HG02970 (cell line): Measurements from ENCODE around the gene WDR31.
"Not testable (repeated sequence)": the region's sequence is repeated elsewhere in the genome, so short reads cannot be mapped to it uniquely, and the experiment has no call there.

Experiments used
- ATAC-seq: cut with Tn5 transposase; IDR thresholded peaks from one replicate; pipeline ENCODE4 v1.9.1; 2021; ENCODE audit warnings: mild to moderate bottlenecking, moderate library complexity, moderate number of reproducible peaks; ENCODE audit not compliant: unreplicated experiment, low FRiP score

WDR31 gene

GRCh38 chr9:113340011-113340699, at the start of gene WDR31:
WDR31 (minus strand) TSS chr9:113340275; CDS start chr9:113332022, 8,253 bp downstream.
- ATAC-seq, result peak; percentile 92

GRCh38 chr9:113389451-113389850, 49.4 kb upstream of the WDR31 start:
- ATAC-seq, result no peak

DNA sequence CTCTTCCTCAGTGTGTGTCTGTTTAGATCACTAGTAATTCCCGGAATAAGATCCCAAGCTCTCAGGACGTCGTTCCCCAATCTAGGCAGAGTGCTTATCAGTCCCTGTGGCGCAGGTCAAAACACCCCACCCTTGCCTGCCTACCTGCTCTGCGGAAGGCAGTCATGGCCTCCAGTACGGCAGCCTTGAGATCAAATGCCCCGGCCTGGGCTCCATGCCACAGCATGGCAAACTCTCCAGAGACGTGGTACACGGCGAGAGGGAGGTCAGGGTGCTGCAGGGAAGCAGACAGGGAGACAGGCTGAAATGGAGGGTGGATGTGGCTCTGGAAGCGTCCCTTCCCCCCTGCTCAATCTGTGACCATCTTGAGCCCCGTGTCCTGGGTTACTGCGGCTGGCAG, 48.8 kb upstream of the WDR31 start:
- ATAC-seq, result no peak

DNA sequence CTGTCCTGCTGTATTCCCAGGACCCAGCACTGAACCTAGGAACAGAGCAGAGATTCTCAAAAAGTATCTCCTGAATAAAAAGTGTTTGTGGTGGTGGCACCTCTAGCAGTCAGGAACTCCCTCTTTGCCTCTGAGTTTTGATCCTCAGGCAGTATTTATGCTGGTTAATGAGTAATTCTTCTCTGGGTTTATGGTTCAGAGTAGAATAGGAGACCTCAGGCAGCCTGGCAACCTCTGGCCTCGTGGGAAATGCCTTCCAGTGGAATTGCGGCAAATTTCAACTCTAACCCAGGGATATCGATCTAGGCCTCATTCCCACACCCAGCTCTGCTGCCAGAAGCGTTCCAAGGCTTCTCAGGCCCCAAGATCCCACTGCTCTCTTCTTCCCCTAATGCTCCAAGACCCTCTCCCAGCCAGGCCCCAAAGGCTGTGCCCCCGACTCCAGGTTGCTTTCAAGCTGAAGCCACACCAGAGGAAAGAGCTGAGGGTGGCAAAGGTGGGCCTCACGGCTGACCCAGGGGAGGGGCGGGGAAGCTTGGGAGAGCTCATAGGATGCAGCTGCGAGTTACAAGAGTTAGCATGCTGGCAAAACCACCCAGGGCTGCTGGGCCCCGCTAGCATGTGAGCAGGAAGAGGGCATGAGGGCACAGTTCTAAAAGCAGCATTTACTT, 47.6 kb upstream of the WDR31 start:
- ATAC-seq, result no peak

GRCh38 chr9:113386571-113387393, 46.7 kb upstream of the WDR31 start:
- no peak for ATAC-seq

GRCh38 chr9:113381909-113382411, 41.9 kb upstream of the WDR31 start:
- ATAC-seq, result no peak

- ATAC-seq, result not testable (repeated sequence)
These were observed 41.4 kb upstream of the WDR31 start for GRCh38 chr9:113381441-113381840.

DNA sequence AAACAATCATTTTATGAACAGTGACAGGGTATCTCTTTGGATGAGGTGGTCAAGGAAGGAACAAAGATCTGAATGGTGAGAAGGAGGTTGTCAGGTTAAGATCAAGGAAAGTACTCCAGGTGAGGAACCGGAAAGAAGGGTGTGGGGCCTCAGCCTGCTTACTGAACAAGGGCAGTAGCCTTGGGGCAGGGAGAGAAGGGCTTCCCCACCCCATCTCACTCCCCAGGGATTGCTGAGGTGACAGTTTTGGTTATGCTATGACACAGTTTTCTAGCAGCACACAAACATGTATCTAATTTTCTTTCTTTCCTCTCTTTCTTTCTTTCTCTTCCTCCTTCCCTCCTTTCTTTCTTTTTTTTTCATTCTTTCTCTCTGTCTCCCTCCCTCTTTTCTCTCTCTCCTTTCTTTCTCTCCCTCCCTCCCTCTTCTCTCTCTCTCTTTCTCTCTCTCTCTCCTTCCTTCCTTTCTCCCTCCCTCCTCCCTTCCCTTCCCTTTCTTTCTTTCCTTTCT, 40.8 kb upstream of the WDR31 start:
- ATAC-seq, result no peak

GRCh38 chr9:113379829-113380210, 39.7 kb upstream of the WDR31 start:
- not testable (repeated sequence) for ATAC-seq

DNA sequence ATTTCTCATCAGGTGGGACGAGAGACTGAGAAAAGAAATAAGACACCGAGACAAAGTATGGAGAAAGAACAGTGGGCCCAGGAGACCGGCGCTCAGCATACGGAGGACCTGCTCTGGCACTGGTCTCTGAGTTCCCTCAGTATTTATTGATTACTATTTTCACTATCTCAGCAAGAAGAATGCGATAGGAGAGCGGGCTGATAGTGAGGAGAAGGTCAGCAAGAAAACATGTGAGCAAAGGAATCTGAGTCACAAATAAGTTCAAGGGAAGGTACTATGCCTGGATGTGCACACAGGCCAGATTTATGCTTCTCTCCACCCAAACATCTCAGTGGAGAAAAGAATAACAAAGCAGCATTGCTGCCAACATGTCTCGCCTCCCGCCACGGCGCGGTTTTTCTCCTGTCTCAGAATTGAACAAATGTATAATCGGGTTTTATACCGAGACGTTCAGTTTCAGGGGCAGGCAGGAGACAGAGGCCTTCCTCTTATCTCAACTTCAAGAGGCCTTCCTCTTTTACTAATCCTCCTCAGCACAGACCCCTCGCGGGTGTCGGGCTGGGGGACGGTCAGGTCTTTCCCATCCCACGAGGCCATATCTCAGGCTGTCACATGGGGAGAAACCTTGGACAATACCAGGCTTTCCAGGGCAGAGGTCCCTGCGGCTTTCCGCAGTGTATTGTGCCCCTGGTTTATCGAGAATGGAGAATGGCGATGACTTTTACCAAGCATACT, 39.2 kb upstream of the WDR31 start:
- ATAC-seq, result not testable (repeated sequence)

GRCh38 chr9:113376634-113377567, 36.8 kb upstream of the WDR31 start, which contains the start of gene HDHD3:
HDHD3 (minus strand) TSS chr9:113376986; CDS start chr9:113374354, 2,632 bp downstream.
- peak; percentile 65 for ATAC-seq

DNA sequence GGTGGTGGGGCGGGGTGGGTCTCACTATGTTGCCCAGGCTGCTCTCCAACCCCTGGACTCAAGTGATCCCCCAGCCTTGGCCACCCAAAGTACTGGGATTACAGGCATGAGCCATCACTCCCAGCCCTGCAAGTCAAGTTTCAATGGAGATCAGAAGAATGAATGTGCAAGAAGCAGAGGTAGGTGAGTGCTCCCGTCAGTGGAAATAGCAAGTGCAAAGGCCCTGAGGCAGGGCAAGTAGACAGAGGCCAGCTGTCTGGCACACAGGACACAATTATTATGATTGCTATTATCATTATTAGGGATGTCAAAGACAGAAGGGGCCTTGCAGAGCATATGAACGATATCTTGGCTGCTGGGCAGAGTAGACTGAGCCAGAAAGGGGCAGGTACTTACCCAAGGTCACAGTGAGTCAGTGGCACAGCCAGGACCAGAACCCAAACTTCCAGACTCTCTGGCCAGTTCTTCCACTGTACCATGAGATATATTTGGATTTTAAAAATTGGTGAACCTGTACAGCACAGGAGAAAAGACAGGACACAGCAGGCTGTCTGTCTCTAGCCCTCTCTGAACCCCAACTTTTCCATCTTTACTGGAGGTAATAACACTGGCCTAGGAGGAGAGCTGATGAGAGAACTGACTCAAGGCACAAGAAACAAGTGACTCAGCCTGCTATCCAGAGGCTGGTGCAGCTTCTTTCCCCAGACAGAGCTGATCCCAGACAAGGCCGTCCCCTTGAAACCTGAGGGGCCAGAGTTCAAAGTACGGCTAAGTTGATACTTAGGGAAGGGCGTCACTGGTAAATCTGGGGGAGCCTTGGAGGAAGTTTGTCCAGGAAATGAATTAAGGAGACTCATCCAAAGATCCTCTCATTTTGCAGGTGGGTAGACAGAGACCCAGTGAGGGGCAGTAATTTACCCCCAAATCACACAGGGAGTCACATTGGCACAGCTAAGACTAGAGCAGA, 35.3 kb upstream of the WDR31 start:
- ATAC-seq, result no peak

GRCh38 chr9:113373676-113374392, 33.8 kb upstream of the WDR31 start:
- no peak for ATAC-seq

- ATAC-seq, result no peak
These were observed 33.2 kb upstream of the WDR31 start for GRCh38 chr9:113373256-113373655.

GRCh38 chr9:113372059-113372458, 32.0 kb upstream of the WDR31 start:
- ATAC-seq, result no peak

DNA sequence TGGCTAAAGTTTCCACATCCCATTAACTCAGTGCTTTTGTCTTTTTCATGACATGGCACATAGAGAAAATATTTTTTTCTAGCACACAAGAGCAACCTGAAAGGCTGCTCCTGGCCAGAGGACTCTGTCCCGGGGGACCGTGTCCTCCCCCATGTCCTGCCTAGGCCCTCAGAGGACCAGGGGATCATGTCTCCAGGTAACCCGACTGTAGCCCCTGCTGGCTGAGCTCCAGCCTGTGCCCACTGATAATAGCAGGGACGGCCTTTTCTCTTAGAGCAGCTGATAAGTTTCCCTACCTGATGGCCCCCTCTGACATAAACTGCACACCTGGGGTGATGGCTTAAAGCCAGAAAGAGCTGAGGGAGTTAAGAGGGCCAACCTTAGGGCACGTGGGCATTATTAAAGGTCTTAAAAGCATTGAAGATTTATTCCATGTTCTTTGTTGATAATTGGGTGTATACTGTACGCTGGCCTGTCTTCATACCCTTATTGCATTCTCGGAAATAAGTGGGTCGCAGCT, 30.8 kb upstream of the WDR31 start:
- ATAC-seq, result no peak

- ATAC-seq, result no peak
These were observed 29.7 kb upstream of the WDR31 start for GRCh38 chr9:113369855-113370140.
